LNCAP (cell line): ENCODE results near the gene GALNT12.

Experiments used
- TF ChIP-seq, protein P1 (sequence below): fragments of 450-650 bp; IDR thresholded peaks from 2 replicates; pipeline ENCODE4 v1.5.1; 2017; ENCODE audit warnings: mild to moderate bottlenecking

GALNT12 gene, protein sequence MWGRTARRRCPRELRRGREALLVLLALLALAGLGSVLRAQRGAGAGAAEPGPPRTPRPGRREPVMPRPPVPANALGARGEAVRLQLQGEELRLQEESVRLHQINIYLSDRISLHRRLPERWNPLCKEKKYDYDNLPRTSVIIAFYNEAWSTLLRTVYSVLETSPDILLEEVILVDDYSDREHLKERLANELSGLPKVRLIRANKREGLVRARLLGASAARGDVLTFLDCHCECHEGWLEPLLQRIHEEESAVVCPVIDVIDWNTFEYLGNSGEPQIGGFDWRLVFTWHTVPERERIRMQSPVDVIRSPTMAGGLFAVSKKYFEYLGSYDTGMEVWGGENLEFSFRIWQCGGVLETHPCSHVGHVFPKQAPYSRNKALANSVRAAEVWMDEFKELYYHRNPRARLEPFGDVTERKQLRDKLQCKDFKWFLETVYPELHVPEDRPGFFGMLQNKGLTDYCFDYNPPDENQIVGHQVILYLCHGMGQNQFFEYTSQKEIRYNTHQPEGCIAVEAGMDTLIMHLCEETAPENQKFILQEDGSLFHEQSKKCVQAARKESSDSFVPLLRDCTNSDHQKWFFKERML

DNA sequence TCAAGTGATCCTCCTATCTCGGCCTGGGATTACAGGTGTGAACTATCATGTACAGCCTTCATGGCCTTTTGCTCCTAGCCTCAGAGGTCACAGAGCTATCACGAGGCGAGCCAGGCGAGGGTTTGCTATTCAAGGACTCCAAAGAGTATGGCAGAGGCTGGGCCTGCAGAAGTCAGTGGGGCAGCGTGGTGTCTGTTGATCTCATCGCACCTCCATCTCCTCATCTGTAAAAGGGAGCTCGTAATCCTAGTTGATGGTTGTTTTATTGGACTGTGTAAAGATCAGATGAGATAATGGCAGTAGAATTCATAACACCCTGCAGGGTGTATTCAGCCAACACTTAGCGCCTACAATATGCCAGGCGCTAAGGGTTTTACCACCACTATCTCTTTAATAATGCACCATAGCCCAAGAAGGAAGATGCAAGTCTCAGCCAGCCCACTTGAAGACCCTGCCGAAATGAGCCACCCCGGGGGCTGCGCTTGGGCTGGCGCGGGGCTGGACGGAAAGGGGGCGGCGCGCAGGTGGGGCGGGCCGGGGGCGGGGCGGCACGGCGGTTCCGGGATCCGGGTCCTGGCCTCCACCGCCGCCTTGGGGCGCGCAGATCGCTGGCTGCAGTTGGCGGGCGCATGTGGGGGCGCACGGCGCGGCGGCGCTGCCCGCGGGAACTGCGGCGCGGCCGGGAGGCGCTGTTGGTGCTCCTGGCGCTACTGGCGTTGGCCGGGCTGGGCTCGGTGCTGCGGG is at the start of gene GALNT12:
TSS of gene GALNT12 (plus strand) at position 601 of the 744 bp plus-strand sequence. CDS start at position 630, 29 bp downstream.
- TF ChIP-seq, protein P1, sequence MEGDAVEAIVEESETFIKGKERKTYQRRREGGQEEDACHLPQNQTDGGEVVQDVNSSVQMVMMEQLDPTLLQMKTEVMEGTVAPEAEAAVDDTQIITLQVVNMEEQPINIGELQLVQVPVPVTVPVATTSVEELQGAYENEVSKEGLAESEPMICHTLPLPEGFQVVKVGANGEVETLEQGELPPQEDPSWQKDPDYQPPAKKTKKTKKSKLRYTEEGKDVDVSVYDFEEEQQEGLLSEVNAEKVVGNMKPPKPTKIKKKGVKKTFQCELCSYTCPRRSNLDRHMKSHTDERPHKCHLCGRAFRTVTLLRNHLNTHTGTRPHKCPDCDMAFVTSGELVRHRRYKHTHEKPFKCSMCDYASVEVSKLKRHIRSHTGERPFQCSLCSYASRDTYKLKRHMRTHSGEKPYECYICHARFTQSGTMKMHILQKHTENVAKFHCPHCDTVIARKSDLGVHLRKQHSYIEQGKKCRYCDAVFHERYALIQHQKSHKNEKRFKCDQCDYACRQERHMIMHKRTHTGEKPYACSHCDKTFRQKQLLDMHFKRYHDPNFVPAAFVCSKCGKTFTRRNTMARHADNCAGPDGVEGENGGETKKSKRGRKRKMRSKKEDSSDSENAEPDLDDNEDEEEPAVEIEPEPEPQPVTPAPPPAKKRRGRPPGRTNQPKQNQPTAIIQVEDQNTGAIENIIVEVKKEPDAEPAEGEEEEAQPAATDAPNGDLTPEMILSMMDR: 0 out of 2 replicates have a peak, but pooled peaks have one; percentile 19

DNA sequence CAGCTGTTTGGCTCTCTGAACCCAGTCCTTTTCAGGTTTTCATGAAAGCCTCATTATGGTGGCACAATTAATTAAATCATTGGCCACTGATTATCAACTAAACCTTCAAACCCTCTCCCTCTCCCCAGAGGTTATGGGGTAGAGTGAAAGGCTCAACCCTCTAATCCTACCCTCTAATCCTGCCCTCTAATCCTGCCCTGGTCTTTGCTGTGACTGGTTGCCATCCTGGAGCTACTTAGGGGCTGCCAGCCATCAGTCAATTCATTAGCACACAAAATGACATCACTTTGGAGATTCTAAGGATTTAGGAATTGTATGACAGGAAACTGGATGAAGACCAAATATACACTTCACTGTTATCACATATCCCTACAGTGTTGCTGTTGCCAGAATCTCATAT is 47.2 kb upstream of the GALNT12 start:
- TF ChIP-seq, protein P1: no peak

DNA sequence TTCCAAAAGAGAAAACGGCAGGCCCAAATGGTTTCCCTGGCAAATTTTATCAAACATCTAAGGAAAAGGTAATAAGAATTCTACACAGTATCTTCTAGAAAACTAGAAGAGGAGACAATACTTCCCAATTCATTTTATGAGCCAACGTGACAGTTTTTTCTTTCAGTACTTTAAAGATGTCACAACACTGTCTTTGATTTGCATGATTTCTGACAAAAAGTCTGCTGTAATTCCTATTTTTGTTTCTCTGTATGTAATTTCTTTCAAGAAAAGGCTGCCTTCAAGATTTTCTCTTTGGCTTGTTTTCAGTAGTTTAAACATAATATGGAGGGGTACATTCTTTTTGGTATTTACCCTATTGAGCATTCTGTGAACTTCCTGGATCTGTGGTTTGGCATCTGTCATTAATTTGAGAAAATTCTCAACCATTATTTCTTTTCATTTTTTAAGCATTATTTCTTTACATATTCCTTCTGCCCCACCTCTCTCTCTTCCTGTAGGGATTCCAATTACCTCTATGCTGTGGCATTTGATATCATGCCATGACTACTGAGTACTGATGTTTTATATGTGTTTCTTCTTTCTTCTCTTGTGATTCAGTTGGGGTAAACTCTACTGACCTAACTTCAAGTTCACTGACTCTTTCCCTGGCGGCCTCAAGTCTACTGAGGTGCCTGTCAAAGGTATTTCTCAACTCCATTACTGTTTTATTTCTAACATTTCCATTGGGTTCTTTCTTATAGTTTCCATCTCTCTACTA is 43.3 kb upstream of the GALNT12 start:
- TF ChIP-seq, protein P1: no peak

DNA sequence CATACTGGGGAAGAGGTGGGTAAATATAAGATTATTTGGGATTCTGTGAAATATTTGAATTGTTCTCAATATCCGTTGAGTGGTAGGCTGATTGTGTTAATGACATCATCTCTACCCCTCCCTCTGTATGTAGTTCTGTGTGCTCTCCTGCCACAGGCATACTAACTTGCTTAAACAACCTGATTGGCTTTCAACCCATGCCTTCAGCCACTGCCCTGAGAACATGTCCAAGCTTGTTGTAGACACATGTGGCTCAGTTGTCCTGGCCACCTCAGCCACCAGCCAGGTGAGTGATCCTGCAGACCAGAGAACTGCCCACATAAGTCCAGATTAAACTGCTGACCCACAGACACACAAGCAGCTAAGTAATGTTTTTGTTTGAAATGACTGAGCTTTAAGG is 42.2 kb upstream of the GALNT12 start:
- TF ChIP-seq, protein P1: no peak

DNA sequence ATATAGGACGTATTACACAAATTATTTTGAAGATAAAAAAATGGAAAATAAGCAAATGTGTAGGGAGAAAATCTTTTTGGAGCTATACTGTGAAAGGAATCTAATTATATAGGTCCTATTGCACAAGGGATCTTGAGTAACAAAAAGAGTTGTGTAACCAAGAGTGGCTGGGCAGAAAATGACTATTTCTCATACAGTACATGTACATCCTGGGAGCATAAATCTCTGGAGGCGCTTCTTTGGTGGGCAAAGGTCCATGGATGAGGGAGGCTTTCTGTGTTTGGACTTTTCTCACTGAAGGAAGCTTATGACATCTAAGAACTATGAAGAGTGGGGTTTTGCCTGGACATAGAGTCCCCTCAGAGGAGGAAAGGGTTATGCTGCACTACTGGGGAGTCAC is 40.9 kb upstream of the GALNT12 start:
- TF ChIP-seq, protein P1: no peak

DNA sequence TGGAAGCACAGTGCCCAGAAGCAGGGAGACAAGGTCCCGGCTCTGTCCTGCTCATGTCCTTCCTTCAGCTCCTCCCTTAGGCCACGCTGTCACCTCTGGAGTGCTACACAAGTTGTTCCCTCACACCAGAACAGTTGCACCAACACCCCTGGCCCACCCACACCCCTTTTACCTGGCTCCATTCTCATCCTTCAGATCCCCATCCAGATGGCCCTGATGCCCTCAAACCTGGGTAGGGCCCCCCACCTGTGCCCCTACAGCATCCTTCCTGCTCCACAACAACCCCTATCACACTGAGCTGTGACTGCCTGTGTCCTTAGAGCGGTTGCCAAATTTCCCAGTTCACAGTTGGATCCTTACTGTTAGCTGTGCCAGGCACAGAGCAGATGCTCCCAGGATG is 40.3 kb upstream of the GALNT12 start:
- TF ChIP-seq, protein P1: no peak

DNA sequence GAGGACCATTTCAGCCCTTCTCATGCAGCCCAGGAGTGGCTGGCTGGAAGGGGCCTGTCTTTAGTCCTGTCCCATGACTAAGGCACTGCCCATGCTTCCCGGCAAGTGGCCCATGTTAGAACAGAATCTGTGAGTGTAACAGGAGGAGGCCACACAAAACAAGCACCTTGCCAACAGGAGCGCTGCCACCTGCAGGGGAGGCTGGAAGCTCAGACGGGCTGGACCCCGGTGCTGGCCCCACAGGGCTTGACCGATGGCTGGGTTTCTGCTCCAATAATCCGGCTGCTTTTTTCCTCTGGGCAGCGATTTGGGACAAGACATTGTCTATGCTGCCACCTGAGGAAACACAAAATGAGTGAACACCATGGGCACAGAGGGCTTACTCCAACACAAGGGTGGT is 39.6 kb upstream of the GALNT12 start:
- TF ChIP-seq, protein P1: no peak
